Measurements from ENCODE around the gene TOMM7.
"Not testable (repeated sequence)": the region's sequence is repeated elsewhere in the genome, so short reads cannot be mapped to it uniquely, and the experiment has no call there.

Gene TOMM7

DNA sequence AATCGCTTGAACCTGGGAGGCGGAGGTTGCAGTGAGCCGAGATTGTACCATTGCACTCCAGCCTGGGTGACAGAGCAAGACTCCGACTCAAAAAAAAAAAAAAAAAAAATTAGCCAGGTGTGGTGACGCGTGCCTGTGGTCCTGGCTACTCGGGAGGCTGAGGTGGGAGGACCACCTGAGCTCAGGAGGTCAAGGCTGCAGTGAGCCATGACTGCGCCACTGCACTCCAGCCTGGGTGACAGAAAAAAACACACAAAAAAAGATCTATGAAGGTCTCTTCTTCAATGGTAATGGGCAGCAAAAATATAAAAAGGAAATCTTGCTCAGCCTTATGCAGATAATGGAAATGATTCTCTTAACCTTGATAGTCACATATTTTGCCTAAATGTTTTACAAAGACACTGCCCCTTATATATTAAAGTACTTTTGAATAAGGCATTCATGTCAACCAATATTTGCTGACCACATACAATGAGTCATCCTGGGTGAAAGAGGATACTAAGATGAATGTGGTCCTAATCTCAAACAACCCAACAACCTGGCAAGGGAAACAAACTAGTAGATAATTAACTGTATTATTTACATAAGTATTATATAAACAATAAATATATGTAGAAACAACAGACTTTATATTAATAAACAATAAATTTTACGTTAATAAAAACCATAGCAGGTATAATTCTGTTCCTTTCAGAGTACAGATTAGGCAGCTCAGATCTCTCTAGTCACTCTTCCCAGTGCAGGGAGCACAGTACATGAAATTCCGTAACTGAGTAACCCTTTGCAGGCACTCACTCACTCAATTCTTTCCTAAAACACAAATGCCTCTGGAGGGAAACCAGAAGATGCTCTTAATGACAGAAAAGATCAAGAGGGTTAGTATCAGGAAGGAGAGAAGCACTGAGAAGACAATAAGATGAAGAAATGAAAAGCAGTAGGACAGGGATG, 8.1 kb downstream of the TOMM7 start:
- Histone ChIP-seq H3K36me3 (ENCODE audit: control insufficient read depth, insufficient read depth, low read length, severe bottlenecking) (peaks cover 47% of the 10 kb centered on the region), H3K4me3 (ENCODE audit: low read length) (no peak overlapping the region), H3K27me3 (replicated peaks; ENCODE audit: control insufficient read depth, insufficient read depth, low read length) (no peaks in the 10 kb centered on the region), H3K9me3 (ENCODE audit: control insufficient read depth, low read length) (no peaks in the 10 kb centered on the region), H3K4me1 (ENCODE audit: control insufficient read depth, insufficient read depth, low read length) (peaks cover 31% of the 10 kb centered on the region), H3K9ac (ENCODE audit: low read length) (no peak overlapping the region)
- peak; percentile 57 for DNase-seq (ENCODE audit: low read depth)

DNA sequence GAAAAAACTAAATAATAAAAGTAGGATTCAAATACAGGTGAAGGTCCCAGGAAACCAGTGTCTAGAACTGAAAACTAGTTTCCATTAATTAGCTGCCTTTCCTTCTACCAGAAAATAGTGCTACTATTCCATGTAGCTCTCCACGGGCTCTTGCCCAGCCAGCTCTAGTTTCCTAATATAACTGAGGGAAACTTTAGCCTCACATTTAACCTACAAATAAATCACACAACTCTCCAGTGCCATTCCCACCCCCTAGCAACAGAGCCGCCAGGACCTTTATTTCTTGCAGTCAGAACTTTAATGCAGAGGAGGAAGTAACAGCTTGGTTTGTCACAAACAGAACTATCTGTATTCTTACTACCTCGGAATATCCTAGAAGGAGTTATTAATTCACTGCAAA, 10.3 kb downstream of the TOMM7 start:
- peaks cover 41% of the 10 kb centered on the region for H3K36me3 ChIP-seq (ENCODE audit: control insufficient read depth, insufficient read depth, low read length, severe bottlenecking)
- H3K27me3 ChIP-seq (replicated peaks; ENCODE audit: control insufficient read depth, insufficient read depth, low read length): no peaks in the 10 kb centered on the region
- no peak for DNase-seq (ENCODE audit: low read depth)
- H3K4me3 ChIP-seq (ENCODE audit: low read length): peak overlapping the region; percentile 48
- H3K4me1 ChIP-seq (ENCODE audit: control insufficient read depth, insufficient read depth, low read length): peaks cover 29% of the 10 kb centered on the region
- H3K9me3 ChIP-seq (ENCODE audit: control insufficient read depth, low read length): no peaks in the 10 kb centered on the region
- H3K9ac ChIP-seq (ENCODE audit: low read length): peak overlapping the region; percentile 28

- no peaks in the 10 kb centered on the region for H3K27me3 ChIP-seq (replicated peaks; ENCODE audit: control insufficient read depth, insufficient read depth, low read length)
- peak overlapping the region; percentile 48 for H3K4me3 ChIP-seq (ENCODE audit: low read length)
- H3K36me3 ChIP-seq (ENCODE audit: control insufficient read depth, insufficient read depth, low read length, severe bottlenecking): peaks cover 36% of the 10 kb centered on the region
- no peaks in the 10 kb centered on the region for H3K9me3 ChIP-seq (ENCODE audit: control insufficient read depth, low read length)
- no peak for DNase-seq (ENCODE audit: low read depth)
- peak overlapping the region; percentile 28 for H3K9ac ChIP-seq (ENCODE audit: low read length)
- H3K4me1 ChIP-seq (ENCODE audit: control insufficient read depth, insufficient read depth, low read length): peaks cover 29% of the 10 kb centered on the region
Observed at GRCh38 chr7:22811746-22812280, 10.8 kb downstream of the TOMM7 start.

GRCh38 chr7:22810843-22811242, 11.8 kb downstream of the TOMM7 start:
- H3K27me3 ChIP-seq (replicated peaks; ENCODE audit: control insufficient read depth, insufficient read depth, low read length): no peaks in the 10 kb centered on the region
- H3K36me3 ChIP-seq (ENCODE audit: control insufficient read depth, insufficient read depth, low read length, severe bottlenecking): peaks cover 26% of the 10 kb centered on the region
- H3K4me1 ChIP-seq (ENCODE audit: control insufficient read depth, insufficient read depth, low read length): peaks cover 29% of the 10 kb centered on the region
- no peaks in the 10 kb centered on the region for H3K9me3 ChIP-seq (ENCODE audit: control insufficient read depth, low read length)
- H3K4me3 ChIP-seq (ENCODE audit: low read length): no peak overlapping the region
- DNase-seq (ENCODE audit: low read depth): no peak
- no peak overlapping the region for H3K9ac ChIP-seq (ENCODE audit: low read length)

- H3K9ac ChIP-seq (ENCODE audit: low read length): no peak overlapping the region
- no peak for DNase-seq (ENCODE audit: low read depth)
- H3K36me3 ChIP-seq (ENCODE audit: control insufficient read depth, insufficient read depth, low read length, severe bottlenecking): peaks cover 18% of the 10 kb centered on the region
- no peaks in the 10 kb centered on the region for H3K9me3 ChIP-seq (ENCODE audit: control insufficient read depth, low read length)
- peaks cover 28% of the 10 kb centered on the region for H3K4me1 ChIP-seq (ENCODE audit: control insufficient read depth, insufficient read depth, low read length)
- no peaks in the 10 kb centered on the region for H3K27me3 ChIP-seq (replicated peaks; ENCODE audit: control insufficient read depth, insufficient read depth, low read length)
- H3K4me3 ChIP-seq (ENCODE audit: low read length): no peak overlapping the region
Observed at GRCh38 chr7:22809902-22810642, 12.6 kb downstream of the TOMM7 start.

DNA sequence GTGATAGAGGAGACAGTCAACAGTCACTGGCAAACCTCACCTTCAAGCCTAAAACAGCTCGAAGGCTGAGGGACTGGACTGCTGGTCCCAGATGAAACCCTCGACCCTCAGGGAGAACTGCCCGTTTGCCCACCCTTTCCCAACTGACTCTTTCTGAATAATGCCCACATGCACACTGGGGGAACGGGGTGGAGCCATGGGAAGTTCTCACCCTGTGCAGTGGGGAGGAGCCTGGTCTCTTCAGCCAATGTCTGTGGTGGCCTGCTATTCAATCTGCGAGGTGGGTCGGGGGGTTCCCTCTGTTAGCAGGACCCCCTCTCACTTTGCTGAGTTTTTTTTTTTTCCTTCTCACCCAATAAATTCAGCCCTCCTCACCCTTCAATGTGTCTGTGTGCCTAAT, 14.5 kb downstream of the TOMM7 start:
- DNase-seq (ENCODE audit: low read depth): no peak

GRCh38 chr7:22806752-22807151, 15.9 kb downstream of the TOMM7 start:
- H3K4me1 ChIP-seq (ENCODE audit: control insufficient read depth, insufficient read depth, low read length): peaks cover 3% of the 10 kb centered on the region
- H3K4me3 ChIP-seq (ENCODE audit: low read length): no peak overlapping the region
- H3K9me3 ChIP-seq (ENCODE audit: control insufficient read depth, low read length): no peaks in the 10 kb centered on the region
- no peak for DNase-seq (ENCODE audit: low read depth)
- H3K27me3 ChIP-seq (replicated peaks; ENCODE audit: control insufficient read depth, insufficient read depth, low read length): no peaks in the 10 kb centered on the region
- no peak overlapping the region for H3K9ac ChIP-seq (ENCODE audit: low read length)
- no peaks in the 10 kb centered on the region for H3K36me3 ChIP-seq (ENCODE audit: control insufficient read depth, insufficient read depth, low read length, severe bottlenecking)

More for the DNA sequence above, 14.5 kb downstream of the TOMM7 start:
- Histone ChIP-seq H3K4me3 (ENCODE audit: low read length) (no peak overlapping the region), H3K27me3 (replicated peaks; ENCODE audit: control insufficient read depth, insufficient read depth, low read length) (no peaks in the 10 kb centered on the region), H3K9me3 (ENCODE audit: control insufficient read depth, low read length) (no peaks in the 10 kb centered on the region), H3K9ac (ENCODE audit: low read length) (no peak overlapping the region), H3K36me3 (ENCODE audit: control insufficient read depth, insufficient read depth, low read length, severe bottlenecking) (peaks cover 9% of the 10 kb centered on the region), H3K4me1 (ENCODE audit: control insufficient read depth, insufficient read depth, low read length) (peaks cover 15% of the 10 kb centered on the region)

- Histone ChIP-seq H3K4me1 (ENCODE audit: control insufficient read depth, insufficient read depth, low read length) (no peaks in the 10 kb centered on the region), H3K9me3 (ENCODE audit: control insufficient read depth, low read length) (no peaks in the 10 kb centered on the region), H3K36me3 (ENCODE audit: control insufficient read depth, insufficient read depth, low read length, severe bottlenecking) (no peaks in the 10 kb centered on the region), H3K27me3 (replicated peaks; ENCODE audit: control insufficient read depth, insufficient read depth, low read length) (no peaks in the 10 kb centered on the region), H3K9ac (ENCODE audit: low read length) (no peak overlapping the region), H3K4me3 (ENCODE audit: low read length) (no peak overlapping the region)
- DNase-seq (ENCODE audit: low read depth): no peak
Observed at GRCh38 chr7:22805227-22805626, 17.4 kb downstream of the TOMM7 start.

- not testable (repeated sequence) for H3K36me3 ChIP-seq (ENCODE audit: control insufficient read depth, insufficient read depth, low read length, severe bottlenecking); H3K4me3 ChIP-seq (ENCODE audit: low read length); DNase-seq (ENCODE audit: low read depth); H3K9ac ChIP-seq (ENCODE audit: low read length); H3K4me1 ChIP-seq (ENCODE audit: control insufficient read depth, insufficient read depth, low read length); H3K9me3 ChIP-seq (ENCODE audit: control insufficient read depth, low read length); H3K27me3 ChIP-seq (replicated peaks; ENCODE audit: control insufficient read depth, insufficient read depth, low read length)
Observed at GRCh38 chr7:22802831-22803230, 19.8 kb downstream of the TOMM7 start.

DNA sequence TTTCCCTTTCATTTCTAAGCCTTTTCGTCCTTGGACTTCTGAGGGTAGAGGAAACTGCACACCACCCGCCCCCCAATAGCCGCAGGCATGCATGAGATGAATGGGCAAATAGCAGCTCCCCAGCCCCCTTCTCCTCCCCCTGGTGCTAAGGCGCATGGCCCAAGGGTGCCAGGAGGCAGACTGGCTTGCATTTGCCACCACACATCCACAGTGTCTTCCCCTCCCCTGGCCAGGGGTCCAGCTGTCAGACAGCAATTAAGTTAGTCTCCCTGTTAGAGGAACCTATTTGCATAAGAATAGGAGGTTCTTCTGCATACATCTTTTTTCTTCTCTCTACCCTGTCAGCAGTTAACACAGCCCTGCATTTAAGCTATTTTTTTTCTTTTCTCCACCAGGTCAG, 20.2 kb downstream of the TOMM7 start:
- no peaks in the 10 kb centered on the region for H3K27me3 ChIP-seq (replicated peaks; ENCODE audit: control insufficient read depth, insufficient read depth, low read length)
- no peaks in the 10 kb centered on the region for H3K9me3 ChIP-seq (ENCODE audit: control insufficient read depth, low read length)
- no peaks in the 10 kb centered on the region for H3K36me3 ChIP-seq (ENCODE audit: control insufficient read depth, insufficient read depth, low read length, severe bottlenecking)
- DNase-seq (ENCODE audit: low read depth): no peak
- H3K9ac ChIP-seq (ENCODE audit: low read length): no peak overlapping the region
- no peak overlapping the region for H3K4me3 ChIP-seq (ENCODE audit: low read length)
- no peaks in the 10 kb centered on the region for H3K4me1 ChIP-seq (ENCODE audit: control insufficient read depth, insufficient read depth, low read length)

DNA sequence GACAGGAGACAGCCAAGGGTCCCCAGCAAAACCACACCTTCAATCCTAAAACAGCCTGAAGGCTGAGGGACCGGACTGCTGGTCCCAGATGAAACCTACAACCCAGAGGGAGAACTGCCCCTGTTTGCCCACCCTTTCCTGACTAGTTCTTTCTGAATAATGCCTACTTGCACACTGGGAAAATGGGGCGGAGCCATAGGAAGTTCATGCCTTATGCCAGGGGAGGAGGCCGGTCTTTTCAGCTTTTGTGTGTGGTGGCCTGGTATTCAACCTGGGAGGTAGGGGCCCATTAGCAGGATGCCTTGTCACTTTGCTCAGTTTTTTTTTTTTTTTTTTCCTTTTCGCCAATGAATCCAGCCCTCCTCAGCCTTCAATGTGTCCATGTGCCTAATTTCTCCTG, 20.7 kb downstream of the TOMM7 start:
- Histone ChIP-seq H3K36me3 (ENCODE audit: control insufficient read depth, insufficient read depth, low read length, severe bottlenecking) (no peaks in the 10 kb centered on the region), H3K27me3 (replicated peaks; ENCODE audit: control insufficient read depth, insufficient read depth, low read length) (no peaks in the 10 kb centered on the region), H3K9me3 (ENCODE audit: control insufficient read depth, low read length) (no peaks in the 10 kb centered on the region), H3K4me1 (ENCODE audit: control insufficient read depth, insufficient read depth, low read length) (no peaks in the 10 kb centered on the region), H3K9ac (ENCODE audit: low read length) (no peak overlapping the region), H3K4me3 (ENCODE audit: low read length) (no peak overlapping the region)
- no peak for DNase-seq (ENCODE audit: low read depth)
